ENCODE data around the gene ZCCHC14.
"Not testable (repeated sequence)": the region's sequence is repeated elsewhere in the genome, so short reads cannot be mapped to it uniquely, and the experiment has no call there.

ZCCHC14 gene

GRCh38 chr16:87506423-87507350, 13.9 kb upstream of the ZCCHC14 start:
- Histone ChIP-seq H3K36me3 (no peaks in the 10 kb centered on the region), H3K27ac (peak overlapping the region; percentile 87), H3K4me1 (ENCODE audit: control insufficient read depth in 1 of 2, insufficient read depth in 1 of 2, low read depth in 1 of 2, low read length in 1 of 2) (peaks cover 31% of the 10 kb centered on the region in 2 experiments), H3K9me3 (no peaks in the 10 kb centered on the region), H3K4me3 (ENCODE audit: low read depth in 1 of 2, low read length in 1 of 2) (no peak overlapping the region), H3K27me3 (no peaks in the 10 kb centered on the region)
- no peak for TF ChIP-seq CTCF (IDR thresholded peaks at IDR 0.05)

- Histone ChIP-seq H3K27ac (no peak overlapping the region), H3K27me3 (no peaks in the 10 kb centered on the region), H3K9me3 (no peaks in the 10 kb centered on the region), H3K4me1 (ENCODE audit: control insufficient read depth in 1 of 2, insufficient read depth in 1 of 2, low read depth in 1 of 2, low read length in 1 of 2) (peaks cover 31% of the 10 kb centered on the region in 2 experiments), H3K4me3 (ENCODE audit: low read depth in 1 of 2, low read length in 1 of 2) (no peak overlapping the region), H3K36me3 (no peaks in the 10 kb centered on the region)
- TF ChIP-seq CTCF (IDR thresholded peaks at IDR 0.05): no peak
Observed at GRCh38 chr16:87505834-87506233, 13.0 kb upstream of the ZCCHC14 start.

GRCh38 chr16:87503232-87503937, 10.6 kb upstream of the ZCCHC14 start:
- peaks cover 18% of the 10 kb centered on the region for H3K27me3 ChIP-seq
- H3K36me3 ChIP-seq; H3K4me3 ChIP-seq (ENCODE audit: low read depth in 1 of 2, low read length in 1 of 2); H3K9me3 ChIP-seq; H3K27ac ChIP-seq: not testable (repeated sequence)
- H3K4me1 ChIP-seq (ENCODE audit: control insufficient read depth in 1 of 2, insufficient read depth in 1 of 2, low read depth in 1 of 2, low read length in 1 of 2): peaks cover 18% of the 10 kb centered on the region in 2 experiments

- Histone ChIP-seq H3K27ac (no peak overlapping the region), H3K4me1 (ENCODE audit: control insufficient read depth in 1 of 2, insufficient read depth in 1 of 2, low read depth in 1 of 2, low read length in 1 of 2) (peaks cover 8 to 9% of the 10 kb centered on the region in 2 experiments), H3K9me3 (no peaks in the 10 kb centered on the region), H3K4me3 (ENCODE audit: low read depth in 1 of 2, low read length in 1 of 2) (no peak overlapping the region), H3K36me3 (no peaks in the 10 kb centered on the region), H3K27me3 (peaks cover 28% of the 10 kb centered on the region)
- TF ChIP-seq CTCF (IDR thresholded peaks at IDR 0.05): no peak
Observed at GRCh38 chr16:87502308-87502969, 9.6 kb upstream of the ZCCHC14 start.

GRCh38 chr16:87501117-87501516, 8.3 kb upstream of the ZCCHC14 start:
- Histone ChIP-seq H3K4me1 (ENCODE audit: control insufficient read depth in 1 of 2, insufficient read depth in 1 of 2, low read depth in 1 of 2, low read length in 1 of 2) (peaks cover 0 to 3% of the 10 kb centered on the region in 2 experiments), H3K4me3 (ENCODE audit: low read depth in 1 of 2, low read length in 1 of 2) (no peak overlapping the region), H3K27ac (no peak overlapping the region), H3K27me3 (peaks cover 41% of the 10 kb centered on the region), H3K9me3 (no peaks in the 10 kb centered on the region), H3K36me3 (no peaks in the 10 kb centered on the region)
- TF ChIP-seq CTCF (IDR thresholded peaks at IDR 0.05): no peak

All from neutrophil (primary cell).